IMR-90 (cell line): ENCODE measurements around the gene TAF1B. TPM values are rescaled to one million over a fixed set of nuclear protein-coding genes. Genes with fewer than 3 reads are reported as not detected.

ENCODE experiments used
- ATAC-seq: fragments of 200-7000 bp; cut with Tn5 transposase; 2 replicates; pipeline ENCODE4 v1.9.1; 2020; ENCODE audit warnings: low read depth, mild to moderate bottlenecking, moderate library complexity
- BruUV-seq: library from RNA; stranded (reverse); fragments of 400-500 nt; replicated peaks from 2 replicates; lab custom pipeline; 2021; lab: Mats Ljungman, UMichigan
- CTCF ChIA-PET: fragments of 300-600 bp; formaldehyde crosslinking; extraction: SDS; loops from one replicate; lab custom pipeline; 2021; ENCODE audit warnings: antibody characterized with exemption; lab: Yijun Ruan, JAX
- POLR2A ChIA-PET: fragments of 300-600 bp; sonication (Branson Sonifier 250); formaldehyde crosslinking; loops from one replicate; lab custom pipeline; 2022; ENCODE audit warnings: antibody characterized with exemption; ENCODE audit not compliant: unreplicated experiment; lab: Charles Lee
- DNase-seq: peaks from one replicate; pipeline ENCODE4 v3.0.0; 2013
- H2AFZ ChIP-seq: replicated peaks from 2 replicates; pipeline ENCODE3; 2013; ENCODE audit warnings: low read length, mild to moderate bottlenecking; ENCODE audit not compliant: poor library complexity
- H2AK5ac ChIP-seq: 2 replicates; pipeline ENCODE4 v1.6.1; 2013; ENCODE audit warnings: low read depth, low read length, inconsistent platforms
- H2AK9ac ChIP-seq: replicated peaks from 2 replicates; pipeline ENCODE3; 2013; ENCODE audit warnings: mild to moderate bottlenecking, low read depth, low read length, moderate library complexity; ENCODE audit not compliant: poor library complexity
- H2BK120ac ChIP-seq: 2 replicates; pipeline ENCODE4 v1.6.1; 2013; ENCODE audit warnings: low read depth, low read length, inconsistent platforms
- H2BK15ac ChIP-seq: 3 replicates; pipeline ENCODE4 v1.6.1; 2013; ENCODE audit warnings: low read depth, low read length, inconsistent platforms
- H2BK20ac ChIP-seq: 2 replicates; pipeline ENCODE4 v1.6.1; 2013; ENCODE audit warnings: low read depth, mild to moderate bottlenecking, inconsistent platforms, low read length, moderate library complexity
- H2BK5ac ChIP-seq: 2 replicates; pipeline ENCODE4 v1.6.1; 2013; ENCODE audit warnings: mild to moderate bottlenecking, low read depth, low read length, inconsistent platforms; ENCODE audit not compliant: poor library complexity, severe bottlenecking
- H3K14ac ChIP-seq: replicated peaks from 2 replicates; pipeline ENCODE4 v1.6.1; 2013; ENCODE audit warnings: low read depth, low read length, inconsistent platforms
- H3K18ac ChIP-seq: 2 replicates; pipeline ENCODE4 v1.6.1; 2013; ENCODE audit warnings: low read depth, low read length, control low read depth
- H3K23ac ChIP-seq: 2 replicates; pipeline ENCODE4 v1.6.1; 2013; ENCODE audit warnings: low read depth, low read length, inconsistent platforms
- H3K27ac ChIP-seq: 2 replicates; pipeline ENCODE4 v1.5.1; 2013; ENCODE audit warnings: mild to moderate bottlenecking, control low read depth, low read length; ENCODE audit not compliant: insufficient read depth
- H3K27me3 ChIP-seq: 2 replicates; pipeline ENCODE4 v1.6.1; 2013; ENCODE audit warnings: low read length; ENCODE audit not compliant: control insufficient read depth, insufficient read depth
- H3K36me3 ChIP-seq: 2 replicates; pipeline ENCODE4 v1.6.1; 2013; ENCODE audit warnings: low read length, mixed read lengths; ENCODE audit not compliant: control insufficient read depth, insufficient read depth
- H3K4ac ChIP-seq: 2 replicates; pipeline ENCODE4 v1.6.1; 2013; ENCODE audit warnings: low read depth, low read length, inconsistent platforms
- H3K4me1 ChIP-seq: 2 replicates; pipeline ENCODE4 v1.6.1; 2013; ENCODE audit warnings: low read length, mixed read lengths; ENCODE audit not compliant: control insufficient read depth, insufficient read depth
- H3K4me2 ChIP-seq: 2 replicates; pipeline ENCODE4 v1.6.1; 2013; ENCODE audit warnings: low read depth, mild to moderate bottlenecking, control low read depth, low read length, moderate library complexity
- H3K4me3 ChIP-seq: 2 replicates; pipeline ENCODE4 v1.5.1; 2013; ENCODE audit warnings: low read depth, mild to moderate bottlenecking, control low read depth, low read length, moderate library complexity; ENCODE audit not compliant: insufficient read depth
- H3K56ac ChIP-seq: 2 replicates; pipeline ENCODE4 v1.6.1; 2013; ENCODE audit warnings: low read length, inconsistent platforms; ENCODE audit not compliant: insufficient read depth; ENCODE audit errors: extremely low read depth
- H3K79me1 ChIP-seq, 2 experiments: 2 replicates each; pipeline ENCODE4 v1.6.1; 2013; ENCODE audit warnings: low read length in 2 of 2, inconsistent platforms in 1 of 2, low read depth in 1 of 2
- H3K9ac ChIP-seq: 2 replicates; pipeline ENCODE4 v1.6.1; 2013; ENCODE audit warnings: low read depth, low read length, control low read depth
- H3K9me1 ChIP-seq: 2 replicates; pipeline ENCODE4 v1.6.1; 2013; ENCODE audit warnings: low read length, inconsistent platforms; ENCODE audit not compliant: insufficient read depth
- H3K9me3 ChIP-seq: 2 replicates; pipeline ENCODE4 v1.6.1; 2013; ENCODE audit warnings: low read length; ENCODE audit not compliant: control insufficient read depth, insufficient read depth
- H4K20me1 ChIP-seq: 2 replicates; pipeline ENCODE4 v1.6.1; 2013; ENCODE audit warnings: low read length, inconsistent platforms; ENCODE audit not compliant: insufficient read depth
- H4K5ac ChIP-seq: 2 replicates; pipeline ENCODE4 v1.6.1; 2013; ENCODE audit warnings: mild to moderate bottlenecking, low read depth, low read length, control low read depth
- H4K8ac ChIP-seq, 2 experiments: 2 replicates each; pipeline ENCODE4 v1.6.1; 2013; ENCODE audit warnings: low read depth in 2 of 2, low read length in 2 of 2, control low read depth in 1 of 2, inconsistent platforms in 1 of 2
- H4K91ac ChIP-seq: 2 replicates; pipeline ENCODE4 v1.6.1; 2013; ENCODE audit warnings: low read depth, low read length, inconsistent platforms; ENCODE audit not compliant: insufficient read depth
- CEBPB ChIP-seq: IDR thresholded peaks from 2 replicates; pipeline ENCODE4 v1.6.1; 2012; ENCODE audit warnings: low read depth, low read length, improper control_type of control experiment
- ELK1 ChIP-seq: fragments of 150-350 bp; IDR thresholded peaks from 2 replicates; pipeline ENCODE4 v1.6.1; 2016; ENCODE audit warnings: low read depth, mild to moderate bottlenecking, low read length, moderate library complexity, borderline replicate concordance
- FOS ChIP-seq: fragments of 150-350 bp; IDR thresholded peaks from 2 replicates; pipeline ENCODE4 v1.6.1; 2016; ENCODE audit warnings: low read depth, low read length
- NFE2L2 ChIP-seq: fragments of 150-350 bp; IDR thresholded peaks from 2 replicates; pipeline ENCODE4 v1.6.1; 2016; ENCODE audit warnings: low read depth, mild to moderate bottlenecking, low read length
- POLR2A ChIP-seq: IDR thresholded peaks from 2 replicates; pipeline ENCODE4 v1.6.1; 2012; ENCODE audit warnings: mild to moderate bottlenecking, low read depth, low read length
- RAD21 ChIP-seq: IDR thresholded peaks from 2 replicates; pipeline ENCODE4 v1.6.1; 2012; ENCODE audit warnings: low read length, improper control_type of control experiment
- SMC3 ChIP-seq: fragments of 150-350 bp; IDR thresholded peaks from 2 replicates; pipeline ENCODE4 v1.6.1; 2016; ENCODE audit warnings: low read depth, mild to moderate bottlenecking, antibody characterized with exemption, low read length, moderate library complexity
- WGBS, 2 experiments: methylation state at CpG; one replicate each; pipeline versions ENCODE4 v1.1.5 to v1.1.7; 2013; ENCODE audit warnings: missing lambda C conversion rate in 2 of 2; ENCODE audit not compliant: insufficient read length in 1 of 2; ENCODE audit errors: extremely low coverage in 2 of 2; 5-methylcytosine and 5-hydroxymethylcytosine counted together
- dilution Hi-C: fragments of 300-500 bp; cut with HindIII; formaldehyde crosslinking; loops from one replicate; pipeline ENCODE4 v1.14.3; 2018; ENCODE audit warnings: low sequenced_read_pairs; ENCODE audit not compliant: unreplicated experiment
- in situ Hi-C: fragments of 300-500 bp; cut with MboI; formaldehyde crosslinking; loops from 3 replicates; pipeline ENCODE4 v1.14.3; 2019; ENCODE audit warnings: low sequenced_read_pairs, inconsistent platforms, mixed read lengths
- intact Hi-C: fragments of 100-400 bp; cut with micrococcal nuclease; formaldehyde crosslinking; loops from 2 replicates; pipeline ENCODE4 v1.10.0; 2022
- polyA plus RNA-seq, 3 experiments: library from polyadenylated mRNA; depleted of rRNA; stranded (reverse); fragments of >200 nt; gene quantifications; 2 replicates each; pipeline ENCODE4 v1.2.3, GENCODE V29; 2012; ENCODE audit warnings: low replicate concordance in 1 of 3
- total RNA-seq: library from RNA; depleted of rRNA; stranded (reverse); fragments of >200 nt; gene quantifications from 2 replicates; pipeline ENCODE4 v1.2.3, GENCODE V29; 2012

The TAF1B gene
- total and polyA plus RNA-seq, 2 of the 4 experiments (the other 2 are of a cell fraction) = 8.4 to 19.9 TPM

DNA sequence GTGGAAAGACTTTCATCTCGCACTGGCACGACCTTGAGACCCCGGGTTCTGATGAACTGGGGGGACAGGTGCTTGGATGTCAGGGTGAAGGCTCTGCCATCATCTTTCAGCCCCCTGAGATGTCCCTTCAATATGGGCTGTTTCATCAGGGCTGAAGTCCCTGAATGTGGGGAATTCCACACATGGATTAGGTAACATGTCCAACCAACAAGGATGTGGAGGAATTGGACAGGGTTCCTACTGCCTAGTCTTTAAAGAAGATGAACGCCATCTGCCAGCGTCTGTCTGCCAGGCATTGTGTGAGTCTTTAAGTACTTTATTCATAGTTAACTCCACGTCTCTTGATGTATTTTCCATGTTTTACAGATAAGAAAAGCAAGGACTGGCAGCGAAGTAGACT lies 102.3 kb downstream of the TAF1B start:
- ChIA-PET POLR2A (no interaction called here), CTCF (no interaction called here)
- Histone ChIP-seq H3K9me3 (no peaks in the 10 kb centered on the region), H3K56ac (no peak overlapping the region), H3K9me1 (peaks cover 17% of the 10 kb centered on the region), H2BK120ac (peak overlapping the region; percentile 32), H3K4me1 (peaks cover 20% of the 10 kb centered on the region), H3K4ac (peak overlapping the region; percentile 15; the same call in 1 of the 2 replicates), H2BK15ac (peak overlapping the region; percentile 46; the same call in 1 of the 3 replicates), H2AK9ac (no peak overlapping the region), H3K27ac (no peak overlapping the region), H3K4me3 (no peak overlapping the region), H4K8ac (no peak overlapping the region), H4K20me1 (no peaks in the 10 kb centered on the region), H4K91ac (no peak overlapping the region), H4K5ac (no peak overlapping the region; the same call in 1 of the 2 replicates), H2BK20ac (peak overlapping the region; percentile 74), H3K18ac (no peak overlapping the region; the same call in 1 of the 2 replicates), H2AK5ac (no peak overlapping the region; the same call in 1 of the 2 replicates), H3K79me1 (no peaks in the 10 kb centered on the region), H3K27me3 (peaks cover 11% of the 10 kb centered on the region), H2AFZ (no peak overlapping the region), H3K9ac (no peak overlapping the region), H3K4me2 (no peak overlapping the region), H3K36me3 (no peaks in the 10 kb centered on the region), H3K14ac (no peak overlapping the region), H2BK5ac (no peak overlapping the region), H3K23ac (no peak overlapping the region)
- ATAC-seq = no peak
- intact Hi-C loops = loop anchor here (10.0 kb wide), 1 partner anchor 99 kb away; the partner anchor contains the start of gene KLF11
- dilution Hi-C loops = no loop called here
- TF ChIP-seq RAD21 = no peak
- TF ChIP-seq FOS = no peak
- no peak for TF ChIP-seq POLR2A
- TF ChIP-seq CEBPB = no peak
- no peak for TF ChIP-seq ELK1
- TF ChIP-seq NFE2L2 = no peak
- no peak for TF ChIP-seq SMC3
- 86% methylated on average over 1 of the region's 7 CpGs; no CpG with 5 or more reads in 1 of the 2 experiments for WGBS, 2 experiments
- no TSS peak for BruUV-seq
- in situ Hi-C loops = no loop called here
- DNase-seq = no peak
